GM12891 (cell line): ENCODE measurements around the gene WDR76.

Experiments used
- PAX5 ChIP-seq: IDR thresholded peaks from 2 replicates; pipeline ENCODE4 v1.6.1; 2011; ENCODE audit warnings: low read length, moderate library complexity, mild to moderate bottlenecking; ENCODE audit not compliant: insufficient read depth, severe bottlenecking
- POLR2A ChIP-seq: IDR thresholded peaks from 2 replicates; pipeline ENCODE4 v1.6.1; 2011; ENCODE audit warnings: low read depth, low read length, control low read depth
- POLR2AphosphoS5 ChIP-seq: IDR thresholded peaks from 2 replicates; pipeline ENCODE4 v1.6.1; 2011; ENCODE audit warnings: low read depth, low read length, control low read depth
- POU2F2 ChIP-seq: IDR thresholded peaks from 2 replicates; pipeline ENCODE4 v1.6.1; 2011; ENCODE audit warnings: low read depth, mild to moderate bottlenecking, control low read depth, low read length, moderate library complexity
- SPI1 ChIP-seq: IDR thresholded peaks from 2 replicates; pipeline ENCODE4 v1.6.1; 2011; ENCODE audit warnings: low read depth, low read length, control low read depth
- TAF1 ChIP-seq: IDR thresholded peaks from 2 replicates; pipeline ENCODE4 v1.6.1; 2011; ENCODE audit warnings: low read depth, low read length, control low read depth

DNA sequence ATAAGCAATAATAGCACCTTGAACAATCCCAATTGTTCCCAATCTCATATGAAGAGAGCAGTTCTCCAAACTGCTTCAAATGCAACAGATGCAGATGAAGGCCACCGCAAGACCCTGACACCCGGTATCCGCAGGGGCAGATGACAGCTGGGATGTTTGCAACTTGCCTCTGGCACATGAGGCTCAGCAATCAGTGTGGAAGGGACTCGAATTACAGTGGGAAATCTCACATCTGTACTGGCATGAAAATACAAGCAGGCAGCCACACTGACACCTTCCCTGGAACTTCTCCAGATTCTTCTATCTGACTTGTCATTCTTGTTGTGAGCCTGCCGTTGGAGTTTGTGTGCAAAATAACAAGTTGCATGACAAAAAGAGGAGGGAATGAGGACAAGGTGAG lies 68.8 kb downstream of the WDR76 start:
- no peak for TF ChIP-seq POLR2AphosphoS5
- no peak for TF ChIP-seq SPI1
- no peak for TF ChIP-seq POU2F2
- TF ChIP-seq TAF1: no peak
- TF ChIP-seq POLR2A: no peak
- TF ChIP-seq PAX5: no peak
